Amniotic stem cell (primary cell): ENCODE results near the gene C1orf74.

ENCODE experiments used
- DNase-seq: peaks from one replicate; lab custom pipeline; 2025; lab: John Stamatoyannopoulos, UW

C1orf74 gene

DNA sequence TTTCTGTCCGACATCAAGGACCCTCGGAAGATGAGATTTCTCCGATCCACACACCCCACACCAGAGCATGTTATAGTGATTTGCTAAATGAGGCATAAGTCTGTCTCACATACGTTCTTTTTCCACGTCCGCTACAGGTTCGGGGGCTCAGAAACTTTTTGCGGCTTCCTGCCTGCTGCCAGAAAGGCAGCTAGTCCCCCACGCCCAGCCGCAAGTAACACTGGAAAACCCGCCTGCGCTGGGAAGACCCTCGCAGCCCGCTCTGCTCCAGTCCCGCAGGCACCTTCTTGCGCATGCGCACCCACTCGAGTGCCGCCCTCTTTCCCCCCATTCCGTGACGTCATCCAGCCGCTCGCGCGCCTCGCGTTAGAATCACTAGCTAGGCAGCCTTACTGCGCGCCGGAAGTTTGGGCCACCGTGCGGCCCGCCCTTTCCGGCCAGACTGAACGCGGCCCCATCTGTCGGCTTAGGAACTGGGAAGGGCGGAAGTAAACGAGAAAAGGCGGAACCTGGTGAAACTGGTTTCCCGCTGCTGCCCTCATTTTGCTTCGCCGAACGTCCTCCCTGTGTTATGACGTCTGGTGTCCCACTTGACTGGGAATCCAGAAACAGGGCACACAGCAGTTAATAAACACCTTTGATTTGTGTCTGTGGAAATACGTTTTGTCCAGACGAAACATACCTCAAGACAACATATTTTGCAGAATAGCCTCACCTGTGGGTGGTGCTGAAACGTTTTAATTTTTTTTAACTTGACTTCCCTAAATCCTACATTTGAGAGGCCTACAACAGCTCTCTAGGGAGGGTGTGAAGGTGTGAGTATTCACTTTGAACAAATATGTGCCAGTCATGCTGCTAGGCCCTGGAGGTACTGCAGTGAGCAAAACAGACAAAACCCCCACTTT is at the start of gene C1orf74:
Gene C1orf74 (minus strand): TSS at position 295 of the 905 bp plus-strand sequence. CDS start 925 bp downstream, outside the sequence.
- peak; percentile 95 for DNase-seq

- DNase-seq, result peak; percentile 21
Measured at GRCh38 chr1:209831615-209832014, 47.3 kb upstream of the C1orf74 start.

DNA sequence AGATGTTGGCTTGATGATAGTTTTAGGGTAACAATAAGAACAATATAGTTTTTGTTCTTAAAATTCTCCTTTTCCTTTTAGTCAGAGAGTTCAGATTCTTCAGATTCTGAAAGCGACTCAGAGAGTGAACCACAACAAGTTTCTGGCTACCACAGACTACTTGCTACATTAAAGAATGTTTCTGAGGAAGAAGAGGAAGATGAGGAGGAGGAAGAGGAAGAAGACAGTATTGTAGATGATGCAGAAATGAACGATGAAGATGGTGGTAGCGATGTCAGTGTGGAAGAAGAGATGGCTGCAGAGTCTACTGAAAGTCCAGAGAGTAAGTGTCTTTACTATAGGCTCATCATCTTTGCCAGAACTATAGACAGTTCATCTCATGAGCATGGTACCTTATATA is 46.4 kb upstream of the C1orf74 start:
- no peak for DNase-seq

- DNase-seq, result no peak
Measured at GRCh38 chr1:209829716-209830115, 45.4 kb upstream of the C1orf74 start.

- DNase-seq, result peak; percentile 96
Measured at GRCh38 chr1:209827384-209828262, 43.3 kb upstream of the C1orf74 start, which contains the start of gene UTP25. UTP25 (plus strand) TSS chr1:209827972; CDS start chr1:209828064, 92 bp downstream.

DNA sequence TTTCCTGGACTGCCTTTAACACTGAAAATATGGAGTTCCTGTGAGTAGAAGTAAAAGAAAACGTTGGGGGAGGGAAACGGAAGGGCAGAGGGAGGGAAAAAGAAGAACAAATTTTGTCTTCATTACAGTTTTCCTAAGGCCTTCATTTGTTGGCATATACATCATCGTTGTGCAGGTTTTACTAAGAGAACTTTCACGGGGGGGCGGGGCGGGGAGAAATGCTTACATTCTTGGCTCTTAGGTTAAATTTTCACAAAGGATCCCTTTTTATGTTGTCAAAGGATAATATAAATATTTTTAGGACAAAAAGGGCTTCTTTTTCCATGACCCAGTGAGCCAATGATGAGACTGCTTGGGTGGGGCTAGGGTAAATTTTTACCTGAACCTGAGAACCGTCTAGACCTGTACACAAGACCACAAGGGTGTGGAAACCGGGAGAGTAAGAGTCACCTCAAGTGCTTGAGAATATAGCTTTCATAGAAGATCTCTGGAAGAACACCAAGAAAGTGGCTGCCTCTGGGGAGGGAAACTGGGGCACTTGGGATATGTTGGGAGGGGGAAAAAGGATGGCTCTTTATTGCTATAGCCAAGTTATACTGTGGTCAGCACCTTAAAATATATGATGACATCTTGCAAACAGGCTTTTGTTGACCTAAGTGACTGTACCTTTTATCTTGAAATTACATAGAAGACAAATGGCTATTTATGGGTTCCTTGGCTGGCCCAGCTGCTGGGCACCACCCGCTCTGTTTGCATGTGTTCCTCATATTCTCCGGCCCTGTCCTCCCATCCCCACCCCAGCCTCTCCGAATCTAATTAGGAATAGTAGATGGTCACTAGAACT is 41.5 kb upstream of the C1orf74 start:
- no peak for DNase-seq

- peak; percentile 43 for DNase-seq
Measured at GRCh38 chr1:209823143-209824041, 39.0 kb upstream of the C1orf74 start.

DNA sequence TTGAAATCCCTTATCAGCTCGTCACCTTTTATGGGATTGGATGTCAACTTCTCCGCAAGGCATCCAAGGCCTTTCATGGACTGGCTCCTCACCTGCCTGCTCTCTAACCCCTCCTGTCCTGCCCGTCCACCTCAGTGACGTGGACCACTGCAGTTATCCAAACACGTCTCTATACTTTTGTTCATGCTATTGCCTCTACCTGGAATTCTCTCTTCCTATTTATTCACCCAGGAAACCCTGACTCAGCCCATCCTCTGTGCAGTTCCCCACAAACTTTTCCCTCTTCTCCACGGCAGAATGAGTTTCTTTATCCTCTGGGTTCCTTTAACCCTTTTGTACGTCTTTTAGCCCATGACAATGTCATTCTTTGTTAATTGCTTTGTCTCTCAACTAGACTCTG is 38.3 kb upstream of the C1orf74 start:
- no peak for DNase-seq

- no peak for DNase-seq
Measured at GRCh38 chr1:209820986-209821385, 36.6 kb upstream of the C1orf74 start.

DNA sequence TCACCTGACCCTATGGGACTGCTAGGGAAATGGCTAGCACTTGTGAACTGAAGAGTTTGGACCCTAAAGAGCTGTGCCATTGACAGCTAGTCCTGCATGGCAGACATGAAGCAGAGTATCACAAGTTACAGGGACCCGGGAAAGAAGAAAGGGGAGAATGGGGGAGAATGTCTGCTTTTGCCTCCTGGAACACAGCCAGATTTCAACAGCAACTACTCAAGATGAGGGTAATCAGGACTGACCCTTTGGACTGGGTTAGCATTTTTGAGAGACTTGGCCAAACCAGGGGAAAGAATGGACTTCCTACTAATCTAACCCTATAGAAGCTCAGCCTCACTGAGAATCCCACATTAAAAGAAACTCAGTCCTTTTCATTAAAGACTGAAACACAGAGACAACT is 34.7 kb upstream of the C1orf74 start:
- no peak for DNase-seq

- DNase-seq, result no peak
Measured at GRCh38 chr1:209817691-209818090, 33.3 kb upstream of the C1orf74 start.

GRCh38 chr1:209816923-209817322 is 32.6 kb upstream of the C1orf74 start:
- no peak for DNase-seq

- DNase-seq, result no peak
Measured at GRCh38 chr1:209815931-209816341, 31.6 kb upstream of the C1orf74 start.

DNA sequence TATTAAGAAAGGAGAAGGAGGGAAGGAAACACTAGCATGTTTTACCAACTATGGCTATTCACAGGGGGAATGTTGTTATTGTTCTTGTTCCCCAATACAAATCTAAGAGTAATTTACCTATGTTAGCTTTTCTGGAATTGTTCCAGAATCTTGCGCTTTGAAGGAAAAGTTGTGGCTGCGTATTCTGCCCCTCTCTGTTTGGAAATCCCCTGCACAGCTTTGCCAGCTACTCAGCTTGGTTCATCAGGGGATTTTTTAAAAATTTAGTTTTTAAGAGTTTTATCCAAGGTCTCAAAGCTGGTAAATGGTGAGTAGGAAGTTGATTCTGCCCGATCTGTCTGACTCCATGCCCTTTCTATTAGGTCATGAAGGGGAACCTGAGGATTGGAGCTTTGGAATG is 31.1 kb upstream of the C1orf74 start:
- DNase-seq, result no peak

DNA sequence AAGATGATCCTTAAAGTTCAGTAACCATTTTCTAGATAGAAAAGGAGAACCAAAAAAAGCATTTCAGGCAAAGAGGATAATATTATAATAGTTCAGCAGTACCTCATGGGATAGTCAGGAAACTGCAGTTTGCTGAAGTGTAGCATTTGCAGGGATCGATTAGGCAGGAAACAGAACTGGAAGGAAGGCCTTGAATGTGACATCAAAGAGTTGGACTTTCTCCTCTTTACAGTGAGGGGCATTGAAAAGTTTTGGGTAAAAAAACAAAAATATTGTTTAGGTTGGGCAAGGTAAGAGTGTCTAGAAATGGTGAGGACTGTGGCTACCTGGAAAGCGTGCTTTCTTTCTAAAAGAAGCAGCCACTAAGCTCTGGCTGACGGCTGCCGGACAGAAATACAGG is 29.5 kb upstream of the C1orf74 start:
- DNase-seq, result no peak

- DNase-seq, result no peak
Measured at GRCh38 chr1:209810783-209811182, 26.4 kb upstream of the C1orf74 start.

GRCh38 chr1:209809611-209810010 is 25.3 kb upstream of the C1orf74 start:
- no peak for DNase-seq

- peak; percentile 70 for DNase-seq
Measured at GRCh38 chr1:209808059-209808581, 23.8 kb upstream of the C1orf74 start.

DNA sequence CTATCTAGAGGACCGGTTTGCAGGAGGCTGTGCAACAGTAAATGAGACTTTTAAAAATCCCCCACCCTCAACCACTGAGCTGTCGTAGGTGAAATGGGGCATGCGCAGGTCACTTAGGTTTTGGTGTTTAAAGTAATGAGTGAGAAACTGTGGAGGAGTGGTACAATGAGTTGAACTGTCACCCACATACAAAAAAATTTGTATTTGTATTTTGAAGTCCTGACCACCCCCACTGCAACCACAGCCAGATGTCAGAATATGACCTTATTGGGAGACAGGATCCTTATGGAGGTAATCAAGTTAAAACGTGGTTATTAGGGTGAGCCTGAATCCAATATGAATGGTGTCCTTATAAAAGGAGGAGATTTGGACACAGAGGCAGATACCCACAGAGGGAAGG is 23.1 kb upstream of the C1orf74 start:
- no peak for DNase-seq
